K562 (cell line): ENCODE measurements around the gene ACKR1. TPM values are rescaled to one million over a fixed set of nuclear protein-coding genes. Genes with fewer than 3 reads are reported as not detected.
A peak's percentile ranks its signal among the peaks of the same experiment; 100 is the strongest.

ENCODE experiments used
- FOXJ3 ChIP-seq: sonication (generic); formaldehyde crosslinking; IDR thresholded peaks from 2 replicates; pipeline ENCODE4 v1.4.0; 2020; ENCODE audit warnings: mild to moderate bottlenecking, missing genetic modification reagents
- KLF13 ChIP-seq: fragments of 450-650 bp; IDR thresholded peaks from 2 replicates; pipeline ENCODE4 v1.6.1; 2016; ENCODE audit warnings: missing genetic modification characterization, low read depth, mild to moderate bottlenecking, missing compliant biosample characterization, moderate library complexity, borderline replicate concordance
- PKNOX1 ChIP-seq: fragments of 450-650 bp; IDR thresholded peaks from 2 replicates; pipeline ENCODE4 v1.6.1; 2016
- RAD21 ChIP-seq, 2 experiments: fragments of 250-450 bp in 1 of 2; fragments of 450-650 bp in 1 of 2; sonication (Bioruptor Pico) in 1 of 2; formaldehyde crosslinking in 1 of 2; IDR thresholded peaks in 1 of 2; conservative IDR thresholded peaks in 1 of 2; 2 replicates each; pipeline versions ENCODE4 v1.4.0 to v1.8.0; 2020 to 2022; ENCODE audit warnings: mild to moderate bottlenecking in 2 of 2, moderate library complexity in 1 of 2
- REST ChIP-seq, 2 experiments: fragments of 450-650 bp; formaldehyde crosslinking in 1 of 2; IDR thresholded peaks; 2 replicates each; pipeline versions ENCODE4 v1.4.0 to v1.6.1; 2014 to 2020; ENCODE audit warnings: mild to moderate bottlenecking in 2 of 2, borderline replicate concordance in 1 of 2, low read depth in 1 of 2
- RNF219 ChIP-seq: fragments of 250-450 bp; sonication (Bioruptor Pico); IDR thresholded peaks from 2 replicates; pipeline ENCODE4 v1.5.0; 2022; ENCODE audit warnings: mild to moderate bottlenecking
- SMAD4 ChIP-seq: fragments of 250-450 bp; sonication (Bioruptor Pico); conservative IDR thresholded peaks from 2 replicates; pipeline ENCODE4 v1.8.0; 2021; ENCODE audit warnings: inconsistent platforms, mild to moderate bottlenecking, moderate library complexity
- SNIP1 ChIP-seq: fragments of 450-650 bp; IDR thresholded peaks from 2 replicates; pipeline ENCODE4 v1.7.1; 2017; ENCODE audit warnings: low read depth, mild to moderate bottlenecking
- SUPT5H ChIP-seq: fragments of 450-650 bp; IDR thresholded peaks from 2 replicates; pipeline ENCODE4 v1.6.1; 2016
- THAP12 ChIP-seq: fragments of 250-450 bp; sonication (Bioruptor Pico); IDR thresholded peaks from 2 replicates; pipeline ENCODE4 v1.9.0; 2021; ENCODE audit warnings: mild to moderate bottlenecking, inconsistent platforms
- ZNF696 ChIP-seq: fragments of 250-450 bp; sonication (Bioruptor Pico); conservative IDR thresholded peaks from 2 replicates; pipeline ENCODE4 v1.4.0; 2020; ENCODE audit warnings: mild to moderate bottlenecking, moderate library complexity
- polyA plus RNA-seq, 8 experiments: library from polyadenylated mRNA; depleted of rRNA in 4 of 8; stranded (reverse) in 5 of 8; unstranded in 3 of 8; fragments of >200 nt; fragmentation: Nextera tagmentation in 2 of 8; fragmentation: Illumina TruSeq in 1 of 8; extraction: Ambion mirVana in 2 of 8; extraction: Trizol in 1 of 8; gene quantifications; 2 replicates each; pipeline versions ENCODE4 v1.2.1 to v1.2.3, GENCODE V29; 2011 to 2014; ENCODE audit warnings: inconsistent platforms in 1 of 8, missing spikeins in 1 of 8
- total RNA-seq, 7 experiments: library from RNA; depleted of rRNA in 6 of 7; stranded (reverse); fragments of >200 nt in 6 of 7; fragmentation: Illumina TruSeq in 2 of 7; extraction: Trizol in 2 of 7; gene quantifications; 2 replicates each; pipeline versions ENCODE4 v1.2.1 to v1.2.3, GENCODE V29; 2011 to 2021; ENCODE audit warnings: low replicate concordance in 1 of 7

ACKR1 gene
- total and polyA plus RNA-seq, 9 of the 15 experiments (the other 6 are each of a cell fraction or from before 2014, with no cell fraction given): 0.07 to 0.64 (median 0.18) TPM

GRCh38 chr1:159197561-159198557, 6.8 kb upstream of the ACKR1 start (continued):
- TF ChIP-seq REST (IDR thresholded peaks at IDR 0.05; ENCODE audit: borderline replicate concordance): peak; percentile 59
- TF ChIP-seq REST (CRISPR knock-in tag; IDR thresholded peaks at IDR 0.05; ENCODE audit: low read depth): 0 out of 2 replicates have a peak, but pooled peaks have one; percentile 35
- peak; percentile 91; the same call in 1 of the 2 replicates for TF ChIP-seq KLF13 (tag)
- TF ChIP-seq SNIP1: no peak
- TF ChIP-seq FOXJ3: no peak
- TF ChIP-seq ZNF696 (CRISPR knock-in tag): no peak
- peak; percentile 64 to 70 for TF ChIP-seq RAD21 (CRISPR knock-in tag; conservative IDR thresholded peaks at IDR 0.05 in 1 of 2, IDR thresholded peaks at IDR 0.05 in 1 of 2)
- TF ChIP-seq PKNOX1: peak; percentile 40; the same call in 1 of the 2 replicates
- TF ChIP-seq THAP12: peak; percentile 51; the same call in 1 of the 2 replicates
- TF ChIP-seq SMAD4 (CRISPR knock-in tag): peak; percentile 49; the same call in 1 of the 2 replicates
- TF ChIP-seq SUPT5H: no peak
- no peak for TF ChIP-seq RNF219 (CRISPR knock-in tag)
